Neural cell (in vitro differentiated cells): ENCODE results near the gene VASN. TPM values are rescaled to one million over a fixed set of nuclear protein-coding genes. Genes with fewer than 3 reads are reported as not detected.

ENCODE experiments used
- H2AFZ ChIP-seq: fragments of 200-600, 300-800 bp; sonication (generic), shearing (Covaris generic); 2 replicates; pipeline ENCODE4 v1.6.0; 2014; ENCODE audit warnings: low read depth, mild to moderate bottlenecking, antibody characterized with exemption, low read length, moderate library complexity
- H3F3A ChIP-seq: fragments of 200-600 bp; shearing (Covaris generic); 2 replicates; pipeline ENCODE4 v1.6.1; 2016; ENCODE audit warnings: mild to moderate bottlenecking, moderate library complexity, mixed read lengths, antibody characterized with exemption, low read length; ENCODE audit not compliant: insufficient read depth, poor library complexity, severe bottlenecking
- H3K27ac ChIP-seq: fragments of 200-600, 300-800 bp; sonication (generic), shearing (Covaris generic); 2 replicates; pipeline ENCODE4 v1.5.1; 2014; ENCODE audit warnings: mild to moderate bottlenecking, low read length, moderate library complexity
- H3K27me3 ChIP-seq: fragments of 300-800, 200-600 bp; sonication (generic), shearing (Covaris generic); 2 replicates; pipeline ENCODE4 v1.6.0; 2014; ENCODE audit warnings: mild to moderate bottlenecking, low read depth, low read length, moderate library complexity; ENCODE audit not compliant: insufficient read depth
- H3K36me3 ChIP-seq: fragments of 300-800, 200-600 bp; sonication (generic), shearing (Covaris generic); 2 replicates; pipeline ENCODE4 v1.5.1; 2014; ENCODE audit warnings: mild to moderate bottlenecking, antibody characterized with exemption, low read length, moderate library complexity; ENCODE audit not compliant: insufficient read depth
- H3K4me2 ChIP-seq: fragments of 300-800, 200-600 bp; sonication (generic), shearing (Covaris generic); 2 replicates; pipeline ENCODE4 v1.6.0; 2014; ENCODE audit warnings: mild to moderate bottlenecking, low read length
- H3K4me3 ChIP-seq: fragments of 300-800, 200-600 bp; sonication (generic), shearing (Covaris generic); 2 replicates; pipeline ENCODE4 v1.5.1; 2014; ENCODE audit warnings: mild to moderate bottlenecking, low read length, moderate library complexity
- H3K79me2 ChIP-seq: fragments of 200-600 bp; shearing (Covaris generic); replicated peaks from 2 replicates; pipeline ENCODE4 v1.6.0; 2014; ENCODE audit warnings: mild to moderate bottlenecking, low read length, moderate library complexity; ENCODE audit not compliant: insufficient read depth
- H3K9ac ChIP-seq: fragments of 300-800, 200-600 bp; sonication (generic), shearing (Covaris generic); 2 replicates; pipeline ENCODE4 v1.6.1; 2016; ENCODE audit warnings: mild to moderate bottlenecking, low read length, mixed read lengths
- H3K9me2 ChIP-seq: fragments of 200-600 bp; shearing (Covaris generic); 2 replicates; pipeline ENCODE4 v1.6.1; 2016; ENCODE audit warnings: mild to moderate bottlenecking, low read length, mixed read lengths; ENCODE audit not compliant: insufficient read depth
- H3K9me3 ChIP-seq: fragments of 200-600, 300-800 bp; sonication (generic), shearing (Covaris generic); 2 replicates; pipeline ENCODE4 v1.6.1; 2016; ENCODE audit warnings: mild to moderate bottlenecking, mixed run types, low read length, moderate library complexity, mixed read lengths
- H4K20me1 ChIP-seq: fragments of 200-600 bp; shearing (Covaris generic); 2 replicates; pipeline ENCODE4 v1.6.1; 2016; ENCODE audit warnings: mild to moderate bottlenecking, mixed run types; ENCODE audit not compliant: insufficient read depth
- EP300 ChIP-seq: fragments of 450-650 bp; conservative IDR thresholded peaks from 2 replicates; pipeline ENCODE4 v1.6.1; 2014; ENCODE audit warnings: antibody characterized with exemption, mild to moderate bottlenecking, moderate library complexity; ENCODE audit not compliant: poor library complexity, severe bottlenecking
- EZH2 ChIP-seq: fragments of 200-600, 300-800 bp; shearing (Covaris generic), sonication (generic); IDR thresholded peaks from 2 replicates; pipeline ENCODE4 v1.6.1; 2014; ENCODE audit warnings: antibody characterized with exemption, low read length, borderline replicate concordance, mild to moderate bottlenecking; ENCODE audit not compliant: insufficient read depth, poor library complexity, severe bottlenecking
- MXI1 ChIP-seq: fragments of 450-650 bp; conservative IDR thresholded peaks from 2 replicates; pipeline ENCODE4 v1.6.1; 2014; ENCODE audit warnings: antibody characterized with exemption, mild to moderate bottlenecking; ENCODE audit not compliant: poor library complexity, severe bottlenecking
- POLR2AphosphoS5 ChIP-seq: IDR thresholded peaks from 2 replicates; pipeline ENCODE4 v1.6.1; 2012
- RAD21 ChIP-seq: fragments of 450-650 bp; conservative IDR thresholded peaks from 2 replicates; pipeline ENCODE4 v1.6.1; 2014; ENCODE audit warnings: antibody characterized with exemption, mild to moderate bottlenecking, moderate library complexity
- REST ChIP-seq: IDR thresholded peaks from 2 replicates; pipeline ENCODE4 v1.6.1; 2012; ENCODE audit warnings: borderline replicate concordance
- SMC3 ChIP-seq: fragments of 450-650 bp; conservative IDR thresholded peaks from 2 replicates; pipeline ENCODE4 v1.6.1; 2014; ENCODE audit warnings: antibody characterized with exemption, mild to moderate bottlenecking, moderate library complexity; ENCODE audit not compliant: poor library complexity
- TAF1 ChIP-seq: IDR thresholded peaks from 2 replicates; pipeline ENCODE4 v1.6.1; 2012; ENCODE audit warnings: low read depth
- polyA plus RNA-seq: library from polyadenylated mRNA; depleted of rRNA; stranded (reverse); fragments of >200 nt; gene quantifications from 2 replicates; pipeline ENCODE4 v1.2.3, GENCODE V29; 2014
- TF ChIP-seq, protein P1 (sequence below): fragments of 450-650 bp; IDR thresholded peaks from 2 replicates; pipeline ENCODE4 v1.5.1; 2014; ENCODE audit warnings: antibody characterized with exemption, mild to moderate bottlenecking, moderate library complexity; ENCODE audit not compliant: poor library complexity, severe bottlenecking

VASN gene
- polyA plus RNA-seq, 1 donor from 2014 or later, result 0.57 TPM

DNA sequence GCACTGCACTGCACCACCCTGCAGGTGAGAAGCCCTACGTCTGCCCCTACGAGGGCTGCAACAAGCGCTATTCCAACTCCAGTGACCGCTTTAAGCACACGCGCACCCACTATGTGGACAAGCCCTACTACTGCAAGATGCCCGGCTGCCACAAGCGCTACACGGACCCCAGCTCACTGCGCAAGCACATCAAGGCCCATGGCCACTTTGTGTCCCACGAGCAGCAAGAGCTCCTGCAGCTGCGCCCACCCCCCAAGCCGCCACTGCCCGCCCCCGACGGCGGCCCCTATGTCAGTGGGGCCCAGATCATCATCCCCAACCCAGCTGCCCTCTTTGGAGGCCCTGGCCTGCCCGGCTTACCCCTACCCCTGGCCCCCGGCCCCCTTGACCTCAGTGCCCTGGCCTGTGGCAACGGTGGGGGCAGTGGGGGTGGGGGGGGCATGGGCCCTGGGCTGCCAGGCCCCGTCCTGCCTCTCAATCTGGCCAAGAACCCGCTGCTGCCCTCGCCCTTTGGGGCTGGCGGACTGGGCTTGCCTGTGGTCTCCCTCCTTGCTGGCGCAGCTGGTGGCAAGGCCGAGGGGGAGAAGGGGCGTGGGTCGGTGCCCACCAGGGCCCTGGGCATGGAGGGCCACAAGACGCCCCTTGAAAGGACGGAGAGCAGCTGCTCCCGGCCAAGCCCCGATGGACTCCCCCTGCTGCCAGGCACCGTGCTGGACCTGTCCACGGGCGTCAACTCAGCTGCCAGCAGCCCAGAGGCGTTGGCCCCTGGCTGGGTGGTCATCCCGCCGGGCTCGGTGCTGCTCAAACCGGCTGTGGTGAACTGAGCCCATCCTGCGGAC lies 34.7 kb upstream of the VASN start:
- H2AFZ ChIP-seq, result no peak overlapping the region
- H3K27ac ChIP-seq, result no peak overlapping the region
- no peak for TF ChIP-seq EP300
- no peak for TF ChIP-seq EZH2
- TF ChIP-seq RAD21, result no peak
- TF ChIP-seq MXI1, result no peak
- no peak for TF ChIP-seq SMC3
- no peak for TF ChIP-seq REST
- no peak for TF ChIP-seq POLR2AphosphoS5
- no peaks in the 10 kb centered on the region for H3K9me2 ChIP-seq
- H3K9ac ChIP-seq, result no peak overlapping the region
- H3K27me3 ChIP-seq, result no peaks in the 10 kb centered on the region
- H3K9me3 ChIP-seq, result no peaks in the 10 kb centered on the region
- H3K79me2 ChIP-seq, result peaks cover 2% of the 10 kb centered on the region
- H3K36me3 ChIP-seq, result no peaks in the 10 kb centered on the region
- H3K4me2 ChIP-seq, result no peak overlapping the region
- no peaks in the 10 kb centered on the region for H3F3A ChIP-seq
- no peak overlapping the region for H3K4me3 ChIP-seq
- H4K20me1 ChIP-seq, result no peaks in the 10 kb centered on the region

DNA sequence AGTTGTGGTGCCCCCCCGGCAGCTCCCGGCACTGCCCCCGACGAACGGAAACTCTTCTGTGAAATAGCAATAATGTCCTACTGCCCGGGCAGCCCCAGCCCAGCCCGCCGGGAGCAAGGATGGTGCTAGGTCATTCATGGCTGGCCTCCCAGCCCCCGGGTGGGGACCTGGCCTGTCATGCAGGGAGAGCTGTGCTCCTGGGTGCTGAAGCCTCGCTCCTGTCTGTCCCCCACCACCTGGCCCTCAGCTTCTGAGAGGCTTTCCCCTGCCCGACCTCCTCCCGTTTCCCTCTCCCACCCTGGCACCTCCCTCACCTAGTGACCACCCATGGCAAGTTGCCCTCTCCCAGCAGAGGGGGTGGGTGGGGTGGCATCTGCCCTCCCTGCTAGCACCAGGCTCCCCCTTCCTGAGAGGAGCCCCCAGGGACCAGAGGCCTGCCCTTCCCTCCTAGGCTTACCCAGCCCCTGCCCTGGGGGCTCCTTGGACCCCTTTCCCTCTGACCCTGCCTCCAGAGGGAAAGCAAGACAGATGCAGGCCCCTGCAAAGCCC lies 34.0 kb upstream of the VASN start:
- Histone ChIP-seq H3K9me2 (no peaks in the 10 kb centered on the region), H3K9ac (no peak overlapping the region), H3F3A (no peaks in the 10 kb centered on the region), H3K79me2 (no peaks in the 10 kb centered on the region), H3K27me3 (no peaks in the 10 kb centered on the region), H4K20me1 (no peaks in the 10 kb centered on the region), H3K36me3 (no peaks in the 10 kb centered on the region), H3K4me2 (no peak overlapping the region), H3K4me3 (no peak overlapping the region), H3K9me3 (no peaks in the 10 kb centered on the region), H3K27ac (no peak overlapping the region), H2AFZ (no peak overlapping the region)
- TF ChIP-seq REST, result no peak
- no peak for TF ChIP-seq TAF1
- TF ChIP-seq, protein P1, sequence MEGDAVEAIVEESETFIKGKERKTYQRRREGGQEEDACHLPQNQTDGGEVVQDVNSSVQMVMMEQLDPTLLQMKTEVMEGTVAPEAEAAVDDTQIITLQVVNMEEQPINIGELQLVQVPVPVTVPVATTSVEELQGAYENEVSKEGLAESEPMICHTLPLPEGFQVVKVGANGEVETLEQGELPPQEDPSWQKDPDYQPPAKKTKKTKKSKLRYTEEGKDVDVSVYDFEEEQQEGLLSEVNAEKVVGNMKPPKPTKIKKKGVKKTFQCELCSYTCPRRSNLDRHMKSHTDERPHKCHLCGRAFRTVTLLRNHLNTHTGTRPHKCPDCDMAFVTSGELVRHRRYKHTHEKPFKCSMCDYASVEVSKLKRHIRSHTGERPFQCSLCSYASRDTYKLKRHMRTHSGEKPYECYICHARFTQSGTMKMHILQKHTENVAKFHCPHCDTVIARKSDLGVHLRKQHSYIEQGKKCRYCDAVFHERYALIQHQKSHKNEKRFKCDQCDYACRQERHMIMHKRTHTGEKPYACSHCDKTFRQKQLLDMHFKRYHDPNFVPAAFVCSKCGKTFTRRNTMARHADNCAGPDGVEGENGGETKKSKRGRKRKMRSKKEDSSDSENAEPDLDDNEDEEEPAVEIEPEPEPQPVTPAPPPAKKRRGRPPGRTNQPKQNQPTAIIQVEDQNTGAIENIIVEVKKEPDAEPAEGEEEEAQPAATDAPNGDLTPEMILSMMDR, result no peak
